ENCODE measurements around the gene RMC1.

DNA sequence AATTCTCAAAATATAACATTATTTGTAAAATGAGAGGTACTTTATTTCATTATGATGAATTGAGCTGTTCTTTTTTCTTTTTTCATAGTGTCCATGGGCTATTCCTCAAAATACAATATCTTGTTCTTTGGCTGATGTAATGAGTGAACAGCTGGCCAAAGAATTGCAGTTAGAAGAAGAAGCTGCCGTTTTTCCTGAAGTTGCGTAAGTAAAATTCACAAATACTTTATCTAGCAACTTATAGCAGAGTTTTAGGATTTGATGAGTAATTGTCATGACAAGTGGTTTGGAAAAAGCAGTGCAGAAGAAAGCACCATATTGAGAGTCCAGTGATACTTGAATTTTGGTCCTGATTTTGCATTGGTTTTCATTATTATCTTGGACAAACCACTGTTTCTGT, 40.4 kb upstream of the RMC1 start:
- TF ChIP-seq TAF1 (IDR thresholded peaks at IDR 0.05; ENCODE audit: borderline replicate concordance, low read depth, low read length) (no peak), POLR2A (IDR thresholded peaks at IDR 0.05; ENCODE audit: low read depth, low read length) (no peak), POLR2AphosphoS5 (IDR thresholded peaks at IDR 0.05; ENCODE audit: low read depth, low read length) (no peak)

Data from GM12892 (cell line).